ENCODE data around the gene GSX1.
"Not testable (repeated sequence)": the region's sequence is repeated elsewhere in the genome, so short reads cannot be mapped to it uniquely, and the experiment has no call there.

GSX1 gene

GRCh38 chr13:27792393-27793218, at the start of gene GSX1:
Gene GSX1 (plus strand): TSS chr13:27792483. CDS start chr13:27792691, 208 bp downstream.
- DNase-seq (ENCODE audit: low read depth, low spot score), result peak; percentile 33

- no peak for DNase-seq (ENCODE audit: low read depth, low spot score)
These were observed 47.5 kb upstream of the GSX1 start for GRCh38 chr13:27744801-27745200.

GRCh38 chr13:27745301-27745700, 47.0 kb upstream of the GSX1 start:
- no peak for DNase-seq (ENCODE audit: low read depth, low spot score)

- not testable (repeated sequence) for DNase-seq (ENCODE audit: low read depth, low spot score)
These were observed 44.1 kb upstream of the GSX1 start for GRCh38 chr13:27748143-27748542.

GRCh38 chr13:27751953-27752532, 40.2 kb upstream of the GSX1 start:
- DNase-seq (ENCODE audit: low read depth, low spot score), result no peak

- DNase-seq (ENCODE audit: low read depth, low spot score), result no peak
These were observed 26.6 kb upstream of the GSX1 start for GRCh38 chr13:27765650-27766049.

- DNase-seq (ENCODE audit: low read depth, low spot score), result no peak
These were observed 21.5 kb upstream of the GSX1 start for GRCh38 chr13:27770809-27771208.

GRCh38 chr13:27772651-27773425, 19.4 kb upstream of the GSX1 start:
- no peak for DNase-seq (ENCODE audit: low read depth, low spot score)

- DNase-seq (ENCODE audit: low read depth, low spot score), result no peak
These were observed 18.1 kb upstream of the GSX1 start for GRCh38 chr13:27774169-27774568.

GRCh38 chr13:27774651-27775050, 17.6 kb upstream of the GSX1 start:
- no peak for DNase-seq (ENCODE audit: low read depth, low spot score)

GRCh38 chr13:27775943-27776342, 16.3 kb upstream of the GSX1 start:
- no peak for DNase-seq (ENCODE audit: low read depth, low spot score)

- no peak for DNase-seq (ENCODE audit: low read depth, low spot score)
These were observed 10.1 kb upstream of the GSX1 start for GRCh38 chr13:27782151-27782550.

GRCh38 chr13:27783111-27783510, 9.2 kb upstream of the GSX1 start:
- DNase-seq (ENCODE audit: low read depth, low spot score), result no peak

- DNase-seq (ENCODE audit: low read depth, low spot score), result no peak
These were observed 4.0 kb upstream of the GSX1 start for GRCh38 chr13:27788271-27788670.

- no peak for DNase-seq (ENCODE audit: low read depth, low spot score)
These were observed 3.2 kb upstream of the GSX1 start for GRCh38 chr13:27789153-27789494.

- no peak for DNase-seq (ENCODE audit: low read depth, low spot score)
These were observed 2.6 kb upstream of the GSX1 start for GRCh38 chr13:27789495-27790303.

GRCh38 chr13:27790523-27790922, 1.8 kb upstream of the GSX1 start:
- DNase-seq (ENCODE audit: low read depth, low spot score), result no peak

- no peak for DNase-seq (ENCODE audit: low read depth, low spot score)
These were observed 960 bp upstream of the GSX1 start for GRCh38 chr13:27791146-27791900.

GRCh38 chr13:27791901-27792392, 336 bp upstream of the GSX1 start:
- DNase-seq (ENCODE audit: low read depth, low spot score), result no peak

GRCh38 chr13:27793507-27794367, 1.5 kb downstream of the GSX1 start:
- no peak for DNase-seq (ENCODE audit: low read depth, low spot score)
